ENCODE data around the gene TBX18.
A peak's percentile ranks its signal among the peaks of the same experiment; 100 is the strongest.

Gene TBX18

GRCh38 chr6:84763886-84764331, 489 bp downstream of the TBX18 start:
- peak overlapping the region; percentile 70 for H3K4me3 ChIP-seq (ENCODE audit: low read depth, low read length)
- in situ Hi-C loops (cut with HindIII; ENCODE audit: low sequenced_read_pairs): loop anchor here (10.0 kb wide), 1 partner anchor 339 kb away; no protein-coding TSS in a partner anchor
- no peak for TF ChIP-seq CTCF (IDR thresholded peaks at IDR 0.05; ENCODE audit: low read depth, low read length)
- no peak for DNase-seq (ENCODE audit: low read depth, low spot score)

GRCh38 chr6:84763003-84763885, 1.2 kb downstream of the TBX18 start:
- in situ Hi-C loops (cut with HindIII; ENCODE audit: low sequenced_read_pairs): loop anchor here (10.0 kb wide), 1 partner anchor 338 kb away; no protein-coding TSS in a partner anchor
- DNase-seq (ENCODE audit: low read depth, low spot score): peak; percentile 85
- TF ChIP-seq CTCF (IDR thresholded peaks at IDR 0.05; ENCODE audit: low read depth, low read length): no peak
- H3K4me3 ChIP-seq (ENCODE audit: low read depth, low read length): peak overlapping the region; percentile 70

GRCh38 chr6:84762220-84763002, 2.0 kb downstream of the TBX18 start:
- peak overlapping the region; percentile 70 for H3K4me3 ChIP-seq (ENCODE audit: low read depth, low read length)

GRCh38 chr6:84758486-84758885, 5.9 kb downstream of the TBX18 start:
- peak; percentile 30 for DNase-seq (ENCODE audit: low read depth, low spot score)
- no peak for TF ChIP-seq CTCF (IDR thresholded peaks at IDR 0.05; ENCODE audit: low read depth, low read length)
- H3K4me3 ChIP-seq (ENCODE audit: low read depth, low read length): no peak overlapping the region
- in situ Hi-C loops (cut with HindIII; ENCODE audit: low sequenced_read_pairs): no loop called here

More at GRCh38 chr6:84762220-84763002, 2.0 kb downstream of the TBX18 start:
- peak; percentile 66 for DNase-seq (ENCODE audit: low read depth, low spot score)
- peak; percentile 50 for TF ChIP-seq CTCF (IDR thresholded peaks at IDR 0.05; ENCODE audit: low read depth, low read length)
- in situ Hi-C loops (cut with HindIII; ENCODE audit: low sequenced_read_pairs): loop anchor here (10.0 kb wide), 1 partner anchor 338 kb away; no protein-coding TSS in a partner anchor

DNA sequence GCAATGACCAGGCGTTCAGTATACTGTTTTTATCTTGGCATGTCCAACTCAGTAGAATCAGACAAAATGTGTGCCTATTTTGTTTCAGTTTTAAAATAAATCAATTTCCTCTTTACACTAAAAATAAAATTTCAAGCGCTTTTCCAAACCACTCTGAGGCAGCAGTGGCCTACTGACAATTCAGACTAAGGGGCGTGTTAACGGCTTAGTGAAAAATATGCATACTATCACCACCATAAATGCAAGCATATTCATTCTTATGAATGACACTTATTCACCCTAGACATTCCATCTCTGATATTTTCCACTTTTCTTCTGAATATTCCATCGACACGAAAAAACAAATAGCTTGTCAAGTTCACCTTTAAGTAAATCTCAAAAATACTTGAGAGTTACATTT, 7.5 kb downstream of the TBX18 start:
- H3K4me3 ChIP-seq (ENCODE audit: low read depth, low read length): no peak overlapping the region
- in situ Hi-C loops (cut with HindIII; ENCODE audit: low sequenced_read_pairs): no loop called here
- no peak for DNase-seq (ENCODE audit: low read depth, low spot score)
- TF ChIP-seq CTCF (IDR thresholded peaks at IDR 0.05; ENCODE audit: low read depth, low read length): no peak

DNA sequence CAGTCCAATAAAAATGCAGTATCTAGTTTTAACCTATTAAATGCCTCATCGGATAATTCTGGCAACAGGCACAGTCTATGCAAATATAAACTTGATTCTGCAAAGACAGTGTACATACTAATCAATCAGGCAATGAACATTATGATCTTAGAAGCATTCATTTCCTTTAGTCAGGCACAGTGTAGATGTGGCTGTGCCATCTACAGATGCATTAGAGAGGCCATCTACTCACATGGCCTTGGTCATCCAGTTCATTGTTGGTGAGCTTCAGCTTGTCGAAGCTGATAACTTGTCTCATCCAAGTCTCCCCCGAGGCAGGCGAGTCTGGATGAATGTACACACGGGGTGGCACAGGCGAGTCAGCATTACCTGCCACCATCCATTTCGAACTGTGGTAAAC, 7.9 kb downstream of the TBX18 start:
- DNase-seq (ENCODE audit: low read depth, low spot score): no peak
- no peak for TF ChIP-seq CTCF (IDR thresholded peaks at IDR 0.05; ENCODE audit: low read depth, low read length)
- no peak overlapping the region for H3K4me3 ChIP-seq (ENCODE audit: low read depth, low read length)
- in situ Hi-C loops (cut with HindIII; ENCODE audit: low sequenced_read_pairs): no loop called here
